H1 (cell line): ENCODE results near the gene PDE5A. TPM values are rescaled to one million over a fixed set of nuclear protein-coding genes. Genes with fewer than 3 reads are reported as not detected.

Source experiments
- CTCF ChIA-PET: fragments of 300-600 bp; sonication (Branson Sonifier 250); formaldehyde crosslinking; loops from one replicate; lab custom pipeline; 2021; ENCODE audit not compliant: partially characterized antibody; lab: Charles Lee
- POLR2A ChIA-PET: fragments of 300-600 bp; sonication (Branson Sonifier 250); formaldehyde crosslinking; loops from one replicate; lab custom pipeline; 2021; ENCODE audit warnings: inconsistent platforms; ENCODE audit not compliant: partially characterized antibody; lab: Charles Lee
- DNase-seq, 2 experiments: peaks; one replicate each; pipeline versions ENCODE4 v3.0.0 to v3.0.0-alpha.2; 2010 to 2022; ENCODE audit warnings: low spot score in 2 of 2, low read depth in 1 of 2, mixed read lengths in 1 of 2
- FAIRE-seq: peaks from 2 replicates; lab custom pipeline; 2011; peaks lifted over from hg19 to GRCh38; lab: Jason Lieb, UNC
- H2AFZ ChIP-seq: 2 replicates; pipeline ENCODE4 v1.8.1; 2012; ENCODE audit warnings: low read length, inconsistent platforms
- H2AK5ac ChIP-seq: 2 replicates; pipeline ENCODE4 v1.6.1; 2013; ENCODE audit warnings: low read depth, low read length
- H2BK120ac ChIP-seq: replicated peaks from 2 replicates; pipeline ENCODE3; 2013; ENCODE audit warnings: low read depth, low read length, inconsistent platforms
- H2BK12ac ChIP-seq: 2 replicates; pipeline ENCODE4 v1.6.1; 2013; ENCODE audit warnings: low read depth, low read length
- H2BK15ac ChIP-seq: 2 replicates; pipeline ENCODE4 v1.6.1; 2013; ENCODE audit warnings: low read length
- H2BK20ac ChIP-seq: 2 replicates; pipeline ENCODE4 v1.6.1; 2013; ENCODE audit warnings: low read length
- H2BK5ac ChIP-seq: 2 replicates; pipeline ENCODE4 v1.6.1; 2013; ENCODE audit warnings: low read depth, low read length
- H3K14ac ChIP-seq: 2 replicates; pipeline ENCODE4 v1.6.1; 2013; ENCODE audit warnings: inconsistent platforms; ENCODE audit not compliant: insufficient read length
- H3K18ac ChIP-seq: 2 replicates; pipeline ENCODE4 v1.6.1; 2013; ENCODE audit warnings: low read length; ENCODE audit errors: extremely low read depth
- H3K23ac ChIP-seq: 2 replicates; pipeline ENCODE4 v1.6.1; 2013; ENCODE audit warnings: inconsistent platforms; ENCODE audit not compliant: insufficient read length
- H3K23me2 ChIP-seq: 2 replicates; pipeline ENCODE4 v1.6.1; 2013; ENCODE audit warnings: low read depth, low read length
- H3K27ac ChIP-seq: 2 replicates; pipeline ENCODE4 v1.6.1; 2011; ENCODE audit warnings: low read depth, low read length, inconsistent platforms
- H3K27me3 ChIP-seq, 4 experiments: replicated peaks in 1 of 4; 1 replicate in 1 of 4; 2 replicates in 3 of 4; pipeline versions ENCODE4 v1.6.1 to v1.8.1; 2011 to 2013; ENCODE audit warnings: low read length in 3 of 4, mild to moderate bottlenecking in 3 of 4, inconsistent platforms in 2 of 4, mixed read lengths in 2 of 4, moderate library complexity in 1 of 4; ENCODE audit not compliant: control insufficient read depth in 3 of 4, insufficient read depth in 3 of 4; ENCODE audit errors: extremely low read depth in 1 of 4
- H3K36me3 ChIP-seq, 4 experiments: 2 replicates each; pipeline versions ENCODE4 v1.6.1 to v1.8.1; 2011 to 2013; ENCODE audit warnings: mild to moderate bottlenecking in 4 of 4, low read length in 3 of 4, moderate library complexity in 2 of 4, control low read depth in 1 of 4, inconsistent platforms in 1 of 4; ENCODE audit not compliant: insufficient read depth in 4 of 4, control insufficient read depth in 2 of 4
- H3K4ac ChIP-seq: replicated peaks from 2 replicates; pipeline ENCODE3; 2013; ENCODE audit warnings: low read length, low read depth, mixed read lengths, inconsistent platforms; ENCODE audit not compliant: insufficient read length
- H3K4me1 ChIP-seq, 4 experiments: replicated peaks in 1 of 4; 1 replicate in 1 of 4; 2 replicates in 3 of 4; pipeline versions ENCODE4 v1.6.1 to v1.8.1; 2011 to 2013; ENCODE audit warnings: low read length in 3 of 4, inconsistent platforms in 2 of 4, mixed read lengths in 1 of 4; ENCODE audit not compliant: insufficient read depth in 4 of 4, control insufficient read depth in 3 of 4
- H3K4me2 ChIP-seq, 2 experiments: 2 replicates each; pipeline versions ENCODE4 v1.6.1 to v1.8.1; 2011 to 2013; ENCODE audit warnings: low read depth in 2 of 2, low read length in 2 of 2, control low read depth in 1 of 2, inconsistent platforms in 1 of 2, mild to moderate bottlenecking in 1 of 2; ENCODE audit not compliant: insufficient read depth in 1 of 2
- H3K4me3 ChIP-seq, 4 experiments: fragments of 200-600, 300-600 bp in 1 of 4; sonication (generic), shearing (Covaris generic), sonication (Bioruptor Twin) in 1 of 4; 2 replicates each; pipeline versions ENCODE4 v1.5.1 to v1.8.1; 2011 to 2016; ENCODE audit warnings: low read length in 4 of 4, low read depth in 3 of 4, control low read depth in 2 of 4, inconsistent platforms in 2 of 4, mild to moderate bottlenecking in 2 of 4, mixed read lengths in 1 of 4, moderate library complexity in 1 of 4; ENCODE audit not compliant: insufficient read depth in 2 of 4; ENCODE audit errors: extremely low read depth in 1 of 4
- H3K56ac ChIP-seq: replicated peaks from 2 replicates; pipeline ENCODE3; 2013; ENCODE audit warnings: low read depth, mild to moderate bottlenecking, mixed read lengths, low read length, inconsistent platforms; ENCODE audit not compliant: insufficient read length
- H3K79me1 ChIP-seq: 2 replicates; pipeline ENCODE4 v1.6.1; 2013; ENCODE audit warnings: low read depth, low read length, control low read depth
- H3K79me2 ChIP-seq, 2 experiments: 2 replicates each; pipeline versions ENCODE4 v1.6.1 to v1.8.1; 2012 to 2013; ENCODE audit warnings: low read length in 2 of 2, mild to moderate bottlenecking in 2 of 2, inconsistent platforms in 1 of 2; ENCODE audit not compliant: insufficient read depth in 2 of 2, control insufficient read depth in 1 of 2
- H3K9ac ChIP-seq, 4 experiments: replicated peaks in 1 of 4; 1 replicate in 1 of 4; 2 replicates in 3 of 4; pipeline versions ENCODE4 v1.6.1 to v1.8.1; 2011 to 2013; ENCODE audit warnings: low read depth in 3 of 4, low read length in 3 of 4, control low read depth in 2 of 4, mild to moderate bottlenecking in 2 of 4, moderate library complexity in 2 of 4, inconsistent platforms in 1 of 4; ENCODE audit errors: extremely low read depth in 1 of 4
- H3K9me3 ChIP-seq, 2 experiments: 2 replicates each; pipeline versions ENCODE4 v1.6.1 to v1.8.1; 2012 to 2013; ENCODE audit warnings: mild to moderate bottlenecking in 2 of 2, moderate library complexity in 2 of 2, control low read depth in 1 of 2, inconsistent platforms in 1 of 2, low read depth in 1 of 2, low read length in 1 of 2, mixed read lengths in 1 of 2; ENCODE audit not compliant: insufficient read depth in 2 of 2
- H4K20me1 ChIP-seq, 2 experiments: replicated peaks in 1 of 2; 2 replicates each; pipeline versions ENCODE3 to v1.8.1; 2011 to 2013; ENCODE audit warnings: inconsistent platforms in 2 of 2, low read length in 2 of 2, mild to moderate bottlenecking in 1 of 2; ENCODE audit not compliant: insufficient read depth in 2 of 2, control insufficient read depth in 1 of 2
- H4K5ac ChIP-seq: 2 replicates; pipeline ENCODE4 v1.6.1; 2013; ENCODE audit warnings: low read length, low read depth, mixed read lengths, inconsistent platforms; ENCODE audit not compliant: insufficient read length
- H4K8ac ChIP-seq: 2 replicates; pipeline ENCODE4 v1.8.0; 2013; ENCODE audit warnings: mild to moderate bottlenecking, moderate library complexity, low read length, inconsistent platforms; ENCODE audit not compliant: insufficient read depth; ENCODE audit errors: extremely low read depth
- H4K91ac ChIP-seq: replicated peaks from 2 replicates; pipeline ENCODE3; 2013; ENCODE audit warnings: low read length, mixed read lengths, inconsistent platforms; ENCODE audit not compliant: insufficient read length
- BRCA1 ChIP-seq: IDR thresholded peaks from 2 replicates; pipeline ENCODE4 v1.6.1; 2012; ENCODE audit warnings: low read depth, low read length, improper control_type of control experiment
- CBX5 ChIP-seq: fragments of 300-800, 300-1000 bp; sonication (generic); IDR thresholded peaks from 2 replicates; pipeline ENCODE4 v1.7.1; 2016; ENCODE audit warnings: antibody characterized with exemption, low read length, low read depth
- CEBPB ChIP-seq: IDR thresholded peaks from 2 replicates; pipeline ENCODE4 v1.6.1; 2012; ENCODE audit warnings: low read depth, low read length
- CHD1 ChIP-seq: IDR thresholded peaks from 2 replicates; pipeline ENCODE4 v1.6.1; 2012; ENCODE audit warnings: low read depth, low read length, improper control_type of control experiment
- CREB1 ChIP-seq: IDR thresholded peaks from 2 replicates; pipeline ENCODE4 v1.6.1; 2012; ENCODE audit warnings: inconsistent platforms
- EGR1 ChIP-seq: IDR thresholded peaks from 2 replicates; pipeline ENCODE4 v1.6.1; 2011; ENCODE audit warnings: low read depth, low read length, borderline replicate concordance
- EP300 ChIP-seq, 2 experiments: IDR thresholded peaks; 1 replicate in 1 of 2; 2 replicates in 1 of 2; pipeline ENCODE4 v1.6.1; 2011 to 2012; ENCODE audit warnings: low read depth in 2 of 2, low read length in 2 of 2, mild to moderate bottlenecking in 2 of 2, borderline replicate concordance in 1 of 2, inconsistent platforms in 1 of 2, moderate library complexity in 1 of 2
- FOSL1 ChIP-seq: IDR thresholded peaks from 2 replicates; pipeline ENCODE4 v1.6.1; 2011; ENCODE audit warnings: mild to moderate bottlenecking, low read depth, low read length, moderate library complexity; ENCODE audit not compliant: insufficient read depth
- GABPA ChIP-seq: IDR thresholded peaks from 2 replicates; pipeline ENCODE4 v1.6.1; 2011; ENCODE audit warnings: mild to moderate bottlenecking, low read length, moderate library complexity, borderline replicate concordance; ENCODE audit not compliant: insufficient read depth
- NANOG ChIP-seq: IDR thresholded peaks from 2 replicates; pipeline ENCODE4 v1.6.1; 2011; ENCODE audit warnings: low read length, low read depth, mild to moderate bottlenecking, inconsistent platforms; ENCODE audit not compliant: insufficient read depth, poor library complexity, severe bottlenecking
- RAD21 ChIP-seq, 2 experiments: IDR thresholded peaks in 1 of 2; conservative IDR thresholded peaks in 1 of 2; 2 replicates each; pipeline ENCODE4 v1.6.1; 2011; ENCODE audit warnings: low read depth in 2 of 2, low read length in 2 of 2, improper control_type of control experiment in 1 of 2, inconsistent platforms in 1 of 2, mild to moderate bottlenecking in 1 of 2, moderate library complexity in 1 of 2
- SIN3A ChIP-seq, 2 experiments: IDR thresholded peaks in 1 of 2; conservative IDR thresholded peaks in 1 of 2; 2 replicates each; pipeline ENCODE4 v1.6.1; 2011 to 2012; ENCODE audit warnings: low read length in 2 of 2, improper control_type of control experiment in 1 of 2, low read depth in 1 of 2, mild to moderate bottlenecking in 1 of 2
- SIRT6 ChIP-seq: IDR thresholded peaks from one replicate; pipeline ENCODE4 v1.7.1; 2012; ENCODE audit warnings: low read length, inconsistent platforms
- polyA plus RNA-seq, 7 experiments: library from polyadenylated mRNA; depleted of rRNA in 3 of 7; stranded (reverse) in 5 of 7; unstranded in 2 of 7; fragments of >200 nt in 5 of 7; fragments of 200-250 nt in 2 of 7; gene quantifications; 1 replicate in 5 of 7; 2 replicates in 1 of 7; 4 replicates in 1 of 7; pipeline versions ENCODE4 v1.2.1 to v1.2.3, GENCODE V29; 2011 to 2013; ENCODE audit warnings: missing spikeins in 2 of 7, mixed read lengths in 2 of 7
- total RNA-seq: library from RNA; stranded (reverse); fragmentation: NEBNext Ultra II Directional; extraction: Animal tissue kit (Norgen Biotek cat#: 25700); gene quantifications from 2 replicates; pipeline ENCODE4 v1.2.1, GENCODE V29; 2021
- TF ChIP-seq, protein P1 (sequence below): IDR thresholded peaks from 2 replicates; pipeline ENCODE4 v1.6.1; 2012; ENCODE audit warnings: low read length, inconsistent platforms

PDE5A gene
- total and polyA plus RNA-seq, 2 of the 8 experiments (the other 6 are each of a cell fraction or from before 2014, with no cell fraction given): 5.6 to 32.4 TPM

DNA sequence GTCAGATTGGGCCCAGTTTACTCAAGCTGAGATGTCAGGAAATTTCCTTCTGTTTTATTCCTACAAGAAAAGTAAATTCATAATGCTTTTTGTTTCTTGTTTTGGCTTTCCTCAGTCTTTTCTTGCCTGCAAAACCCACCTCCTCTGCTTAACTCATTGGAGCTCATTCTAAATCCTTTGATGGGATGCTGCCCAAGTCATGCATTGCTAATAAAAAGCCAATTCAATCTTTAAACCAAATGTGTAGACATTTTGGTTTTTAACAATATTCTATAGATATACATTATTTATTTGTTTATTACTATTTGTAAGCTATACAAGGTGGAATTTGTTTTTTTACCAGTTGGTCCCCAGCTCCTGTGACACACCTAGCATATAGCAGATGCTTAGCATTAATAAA, 13.2 kb upstream of the PDE5A start:
- Histone ChIP-seq H3K56ac (no peak overlapping the region), H3K14ac (no peak overlapping the region), H2AK5ac (no peak overlapping the region), H3K4ac (no peak overlapping the region), H3K18ac (no peak overlapping the region), H2BK20ac (no peak overlapping the region), H4K5ac (no peak overlapping the region), H3K4me1 (no peaks in the 10 kb centered on the region), H3K9me3 (no peaks in the 10 kb centered on the region), H2BK120ac (no peak overlapping the region), H2BK5ac (no peak overlapping the region), H3K27ac (no peak overlapping the region), H2BK12ac (no peak overlapping the region), H3K79me1 (no peaks in the 10 kb centered on the region), H4K20me1 (no peaks in the 10 kb centered on the region), H3K9ac (no peak overlapping the region), H3K23me2 (no peaks in the 10 kb centered on the region), H2BK15ac (no peak overlapping the region), H2AFZ (no peak overlapping the region), H3K27me3 (no peaks in the 10 kb centered on the region), H3K4me2 (no peak overlapping the region), H4K8ac (no peak overlapping the region), H3K36me3 (no peaks in the 10 kb centered on the region), H3K4me3 (no peak overlapping the region), H3K23ac (no peak overlapping the region), H3K79me2 (no peaks in the 10 kb centered on the region), H4K91ac (no peak overlapping the region)
- ChIA-PET POLR2A (interaction anchor here (0.5 kb wide), 1 partner anchor 145 kb away, joined by 3 read pairs; no protein-coding TSS in a partner anchor), CTCF (no interaction called here)
- no peak for FAIRE-seq
- DNase-seq: no peak
- TF ChIP-seq EGR1 (no peak), CBX5 (no peak), NANOG (no peak), SIN3A (conservative IDR thresholded peaks at IDR 0.05 in 1 of 2, IDR thresholded peaks at IDR 0.05 in 1 of 2; ENCODE audit: low read depth in 1 of 2, low read length in 2 of 2) (no peak), EP300 (IDR thresholded peaks at IDR 0.05; ENCODE audit: borderline replicate concordance in 1 of 2, low read depth in 2 of 2, low read length in 2 of 2) (no peak), CEBPB (no peak), CHD1 (no peak), GABPA (no peak), FOSL1 (no peak), RAD21 (IDR thresholded peaks at IDR 0.05 in 1 of 2, conservative IDR thresholded peaks at IDR 0.05 in 1 of 2; ENCODE audit: low read depth in 2 of 2, low read length in 2 of 2) (no peak), BRCA1 (no peak), CREB1 (no peak), SIRT6 (no peak)
- TF ChIP-seq, protein P1, sequence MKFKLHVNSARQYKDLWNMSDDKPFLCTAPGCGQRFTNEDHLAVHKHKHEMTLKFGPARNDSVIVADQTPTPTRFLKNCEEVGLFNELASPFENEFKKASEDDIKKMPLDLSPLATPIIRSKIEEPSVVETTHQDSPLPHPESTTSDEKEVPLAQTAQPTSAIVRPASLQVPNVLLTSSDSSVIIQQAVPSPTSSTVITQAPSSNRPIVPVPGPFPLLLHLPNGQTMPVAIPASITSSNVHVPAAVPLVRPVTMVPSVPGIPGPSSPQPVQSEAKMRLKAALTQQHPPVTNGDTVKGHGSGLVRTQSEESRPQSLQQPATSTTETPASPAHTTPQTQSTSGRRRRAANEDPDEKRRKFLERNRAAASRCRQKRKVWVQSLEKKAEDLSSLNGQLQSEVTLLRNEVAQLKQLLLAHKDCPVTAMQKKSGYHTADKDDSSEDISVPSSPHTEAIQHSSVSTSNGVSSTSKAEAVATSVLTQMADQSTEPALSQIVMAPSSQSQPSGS: no peak
